Fibroblast of villous mesenchyme (primary cell): ENCODE results near the gene NHS. TPM values are rescaled to one million over a fixed set of nuclear protein-coding genes. Genes with fewer than 3 reads are reported as not detected.

Experiments
- DNase-seq: peaks from one replicate; pipeline ENCODE4 v3.0.0-alpha.2; 2010; ENCODE audit warnings: low read depth
- H3K4me3 ChIP-seq: 2 replicates; pipeline ENCODE4 v1.5.1; 2011; ENCODE audit warnings: low read depth, mild to moderate bottlenecking, low read length
- total RNA-seq: library from RNA; depleted of rRNA; stranded (reverse); fragments of >200 nt; gene quantifications from 2 replicates; pipeline ENCODE4 v1.2.3, GENCODE V29; 2012
- TF ChIP-seq, protein P1 (sequence below): IDR thresholded peaks from 2 replicates; pipeline ENCODE4 v1.5.1; 2012; ENCODE audit warnings: low read depth, mild to moderate bottlenecking, low read length; ENCODE audit not compliant: insufficient read depth

NHS gene
- total RNA-seq, 1 donor: 5.2 TPM

- no peak overlapping the region for H3K4me3 ChIP-seq
- TF ChIP-seq, protein P1, sequence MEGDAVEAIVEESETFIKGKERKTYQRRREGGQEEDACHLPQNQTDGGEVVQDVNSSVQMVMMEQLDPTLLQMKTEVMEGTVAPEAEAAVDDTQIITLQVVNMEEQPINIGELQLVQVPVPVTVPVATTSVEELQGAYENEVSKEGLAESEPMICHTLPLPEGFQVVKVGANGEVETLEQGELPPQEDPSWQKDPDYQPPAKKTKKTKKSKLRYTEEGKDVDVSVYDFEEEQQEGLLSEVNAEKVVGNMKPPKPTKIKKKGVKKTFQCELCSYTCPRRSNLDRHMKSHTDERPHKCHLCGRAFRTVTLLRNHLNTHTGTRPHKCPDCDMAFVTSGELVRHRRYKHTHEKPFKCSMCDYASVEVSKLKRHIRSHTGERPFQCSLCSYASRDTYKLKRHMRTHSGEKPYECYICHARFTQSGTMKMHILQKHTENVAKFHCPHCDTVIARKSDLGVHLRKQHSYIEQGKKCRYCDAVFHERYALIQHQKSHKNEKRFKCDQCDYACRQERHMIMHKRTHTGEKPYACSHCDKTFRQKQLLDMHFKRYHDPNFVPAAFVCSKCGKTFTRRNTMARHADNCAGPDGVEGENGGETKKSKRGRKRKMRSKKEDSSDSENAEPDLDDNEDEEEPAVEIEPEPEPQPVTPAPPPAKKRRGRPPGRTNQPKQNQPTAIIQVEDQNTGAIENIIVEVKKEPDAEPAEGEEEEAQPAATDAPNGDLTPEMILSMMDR: no peak
- no peak for DNase-seq
Observed at GRCh38 chrX:17425551-17425950, 50.6 kb downstream of the NHS start.

DNA sequence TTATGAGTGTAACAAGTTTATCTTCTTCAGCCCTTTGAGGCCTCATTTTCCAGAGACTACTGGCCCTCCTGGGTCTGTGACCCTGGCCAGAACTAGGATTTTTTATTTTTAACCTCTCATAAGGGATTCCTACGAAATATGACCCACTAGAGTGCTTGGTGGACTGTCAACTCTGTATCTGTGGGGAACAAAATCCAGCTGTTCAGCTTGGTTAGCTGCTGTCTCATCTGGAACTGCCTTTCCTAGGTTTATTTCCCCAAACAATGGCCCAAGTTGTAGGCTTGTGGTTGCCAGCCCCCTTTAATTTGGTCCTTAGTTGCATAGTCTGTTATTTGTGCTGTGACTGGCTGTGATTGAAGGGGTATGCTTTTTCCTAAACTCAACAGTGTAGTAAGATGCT, 56.2 kb downstream of the NHS start:
- no peak for DNase-seq
- TF ChIP-seq, protein P1: no peak
- no peak overlapping the region for H3K4me3 ChIP-seq

DNA sequence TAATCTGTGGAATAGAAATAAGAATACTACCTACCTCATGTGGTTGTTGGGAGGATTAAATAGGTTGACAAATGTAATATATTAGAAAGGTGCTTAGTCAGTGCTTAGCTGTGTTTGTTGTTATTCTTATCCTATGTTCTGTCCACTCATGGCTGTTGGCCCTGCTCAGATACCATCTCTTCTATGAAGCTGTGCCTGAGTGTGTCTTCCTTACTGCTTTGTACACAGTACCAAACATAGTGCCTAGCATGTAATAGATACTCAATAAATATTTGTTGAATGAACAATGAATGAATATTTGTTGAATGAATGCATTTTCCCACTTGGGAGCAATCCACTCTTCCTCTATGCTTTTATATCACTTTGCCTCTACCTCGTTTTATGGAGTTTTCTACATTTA, 57.2 kb downstream of the NHS start:
- no peak for DNase-seq
- TF ChIP-seq, protein P1: no peak
- H3K4me3 ChIP-seq: no peak overlapping the region

GRCh38 chrX:17433965-17434364, 59.0 kb downstream of the NHS start:
- DNase-seq: no peak
- no peak overlapping the region for H3K4me3 ChIP-seq
- TF ChIP-seq, protein P1: no peak

- no peak overlapping the region for H3K4me3 ChIP-seq
- TF ChIP-seq, protein P1: no peak
- peak; percentile 19 for DNase-seq
Observed at GRCh38 chrX:17435476-17435875, 60.5 kb downstream of the NHS start.

DNA sequence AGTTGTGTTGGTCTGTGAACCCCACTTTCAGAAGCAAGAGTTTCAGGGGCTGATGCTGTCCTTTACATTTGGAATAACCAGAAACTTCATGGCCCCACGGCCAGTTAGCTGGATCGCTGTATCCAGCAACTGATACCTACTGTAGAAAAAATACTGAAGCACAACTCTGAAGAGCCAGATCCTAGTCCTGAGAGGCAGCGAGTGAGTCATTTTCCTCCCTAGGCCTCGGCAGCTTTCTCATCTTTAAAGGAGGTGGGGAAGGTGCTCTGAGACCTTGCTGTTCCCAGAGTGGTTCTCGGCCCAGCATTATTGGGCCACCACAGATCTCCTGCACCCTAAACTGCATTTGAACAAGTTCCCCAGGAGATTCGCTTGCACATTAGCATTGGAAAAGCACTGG, 63.2 kb downstream of the NHS start:
- DNase-seq: no peak
- TF ChIP-seq, protein P1: no peak
- H3K4me3 ChIP-seq: no peak overlapping the region

DNA sequence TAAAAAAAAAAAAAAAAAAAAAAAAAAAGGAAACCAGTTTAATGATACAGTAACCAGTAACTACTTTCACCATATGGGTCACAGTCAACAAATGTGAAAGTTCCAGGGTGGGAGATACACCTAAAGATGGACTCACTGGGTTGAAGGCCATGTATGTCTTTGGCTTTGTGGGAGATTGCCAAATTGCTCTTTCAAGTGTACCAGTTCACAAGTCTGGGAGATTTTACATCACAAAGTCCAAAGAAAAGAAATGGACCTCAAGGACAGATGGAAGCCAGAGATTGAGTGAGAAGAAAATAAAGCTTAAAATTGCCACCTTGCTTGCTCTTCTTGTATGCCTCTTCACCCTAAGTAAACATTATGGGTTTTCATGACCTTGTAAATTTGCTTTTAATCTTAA, 65.3 kb downstream of the NHS start:
- TF ChIP-seq, protein P1: no peak
- no peak for DNase-seq

More for the DNA sequence above, 65.3 kb downstream of the NHS start:
- H3K4me3 ChIP-seq: no peak overlapping the region
